ENCODE data around the gene ANO3. TPM values are rescaled to one million over a fixed set of nuclear protein-coding genes. Genes with fewer than 3 reads are reported as not detected.

Gene ANO3
- total and polyA plus RNA-seq, 2 of the 8 experiments (the other 6 are each of a cell fraction or from before 2014, with no cell fraction given): not detected

DNA sequence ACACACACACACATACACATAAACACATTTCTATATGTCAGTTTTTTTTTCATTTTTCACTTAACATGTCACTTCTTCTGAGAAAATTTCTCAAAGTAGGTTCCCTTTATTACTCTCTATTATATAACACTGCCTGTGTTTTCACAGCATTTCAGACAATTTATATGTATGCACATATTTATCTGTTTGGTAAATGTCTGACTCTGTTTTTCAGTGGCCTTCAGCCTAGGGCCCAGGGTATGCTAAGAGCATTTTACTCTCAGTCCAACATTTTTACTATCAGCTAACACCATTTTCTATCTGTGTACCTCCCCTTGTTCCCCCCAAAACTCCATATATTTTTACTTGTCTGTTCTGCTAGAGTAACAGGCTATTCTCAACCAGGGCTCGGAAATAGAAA lies 92.3 kb downstream of the ANO3 start (continued):
- TF ChIP-seq CREB1 (IDR thresholded peaks at IDR 0.05): no peak
- TF ChIP-seq SP4 (IDR thresholded peaks at IDR 0.05; ENCODE audit: low read length): no peak
- TF ChIP-seq BRCA1 (IDR thresholded peaks at IDR 0.05; ENCODE audit: low read depth, low read length): no peak
- no peak for TF ChIP-seq CBX5 (IDR thresholded peaks at IDR 0.05; ENCODE audit: low read depth, low read length)
